ENCODE results near the gene AHSP. TPM values are rescaled to one million over a fixed set of nuclear protein-coding genes. Genes with fewer than 3 reads are reported as not detected.
"Not testable (repeated sequence)": the region's sequence is repeated elsewhere in the genome, so short reads cannot be mapped to it uniquely, and the experiment has no call there.

AHSP gene
- polyA plus RNA-seq, 10 donors: 8.6 to 48.2 (median 14.0) TPM

GRCh38 chr16:31529108-31529936, 1.6 kb downstream of the AHSP start:
- peak; percentile 19 to 58 (median 35) for DNase-seq

GRCh38 chr16:31529937-31530312, 2.2 kb downstream of the AHSP start:
- no peak for DNase-seq

GRCh38 chr16:31530405-31530804, 2.7 kb downstream of the AHSP start:
- no peak for DNase-seq

- DNase-seq: no peak
Observed at GRCh38 chr16:31531096-31531495, 3.4 kb downstream of the AHSP start.

- no peak for DNase-seq
Observed at GRCh38 chr16:31532120-31532519, 4.4 kb downstream of the AHSP start.

- DNase-seq: no peak
Observed at GRCh38 chr16:31532896-31533295, 5.2 kb downstream of the AHSP start.

GRCh38 chr16:31535737-31536136, 8.0 kb downstream of the AHSP start:
- DNase-seq: no peak

- no peak for DNase-seq
Observed at GRCh38 chr16:31536804-31537361, 9.2 kb downstream of the AHSP start.

- DNase-seq: peak in 1 of 3 donors; percentile 29
Observed at GRCh38 chr16:31537362-31538242, 9.9 kb downstream of the AHSP start.

GRCh38 chr16:31538243-31538598, 10.5 kb downstream of the AHSP start:
- DNase-seq: not testable (repeated sequence)

- not testable (repeated sequence) for DNase-seq
Observed at GRCh38 chr16:31539762-31540161, 12.1 kb downstream of the AHSP start.

GRCh38 chr16:31542763-31543162, 15.1 kb downstream of the AHSP start:
- DNase-seq: no peak

GRCh38 chr16:31561426-31562233, 33.9 kb downstream of the AHSP start:
- no peak for DNase-seq

GRCh38 chr16:31568577-31569359, 41.1 kb downstream of the AHSP start:
- DNase-seq: peak in 2 of 3 donors; percentile 29 to 42

GRCh38 chr16:31569360-31569717, 41.6 kb downstream of the AHSP start:
- DNase-seq: peak in 1 of 3 donors; percentile 14

GRCh38 chr16:31572821-31573220, 45.1 kb downstream of the AHSP start:
- no peak for DNase-seq

GRCh38 chr16:31574159-31574558, 46.5 kb downstream of the AHSP start:
- not testable (repeated sequence) for DNase-seq

- DNase-seq: no peak
Observed at GRCh38 chr16:31577411-31577810, 49.7 kb downstream of the AHSP start.

All from muscle of back (tissue), 11 donors.